GM13976 (cell line): Measurements from ENCODE around the gene ITPK1.

Experiments
- DNase-seq: peaks from one replicate; pipeline ENCODE4 v3.0.0; 2012; ENCODE audit warnings: low spot score
- CTCF ChIP-seq: IDR thresholded peaks from 2 replicates; pipeline ENCODE4 v1.5.1; 2012; ENCODE audit warnings: borderline replicate concordance, mild to moderate bottlenecking; ENCODE audit not compliant: insufficient read depth; ENCODE audit errors: extremely low read depth, missing control alignments, control extremely low read depth
- in situ Hi-C: fragments of 300-500 bp; cut with MboI; formaldehyde crosslinking; loops from one replicate; pipeline ENCODE4 v1.12.0; 2022; ENCODE audit warnings: low sequenced_read_pairs, mixed read lengths, inconsistent platforms; ENCODE audit not compliant: unreplicated experiment

The ITPK1 gene

GRCh38 chr14:92985521-92985920 lies 130.2 kb downstream of the ITPK1 start:
- in situ Hi-C loops = no loop called here
- no peak for TF ChIP-seq CTCF
- no peak for DNase-seq

- in situ Hi-C loops = no loop called here
- DNase-seq = no peak
- TF ChIP-seq CTCF = no peak
Measured at GRCh38 chr14:92984896-92985295, 130.8 kb downstream of the ITPK1 start.

GRCh38 chr14:92984082-92984788 lies 131.5 kb downstream of the ITPK1 start:
- TF ChIP-seq CTCF = no peak
- DNase-seq = no peak
- in situ Hi-C loops = no loop called here

GRCh38 chr14:92982956-92983355 lies 132.8 kb downstream of the ITPK1 start:
- TF ChIP-seq CTCF = no peak
- in situ Hi-C loops = no loop called here
- no peak for DNase-seq

GRCh38 chr14:92981726-92982125 lies 134.0 kb downstream of the ITPK1 start:
- no peak for DNase-seq
- in situ Hi-C loops = no loop called here
- no peak for TF ChIP-seq CTCF

- DNase-seq = no peak
- in situ Hi-C loops = no loop called here
- TF ChIP-seq CTCF = no peak
Measured at GRCh38 chr14:92980866-92981265, 134.9 kb downstream of the ITPK1 start.
